ENCODE data around the gene MR1. TPM values are rescaled to one million over a fixed set of nuclear protein-coding genes. Genes with fewer than 3 reads are reported as not detected.

MR1 gene
- total and polyA plus RNA-seq, 9 of the 15 experiments (the other 6 are each of a cell fraction or from before 2014, with no cell fraction given), result 9.7 to 21.7 (median 15.6) TPM

GRCh38 chr1:181076852-181077251 is 43.1 kb downstream of the MR1 start:
- Histone ChIP-seq H3K4me2 (ENCODE audit: insufficient read depth, low read length) (no peak overlapping the region), H3K4me3 (no peak overlapping the region), H4K20me1 (replicated peaks; ENCODE audit: control insufficient read depth, insufficient read depth, low read length) (no peaks in the 10 kb centered on the region), H3K27ac (ENCODE audit: extremely low read depth, low read depth, low read length) (no peak overlapping the region), H3K9ac (ENCODE audit: insufficient read depth in 1 of 2, low read depth in 2 of 2, low read length in 2 of 2) (no peak overlapping the region), H3K79me2 (ENCODE audit: control insufficient read depth, insufficient read depth, low read length) (no peaks in the 10 kb centered on the region), H3K9me3 (replicated peaks; ENCODE audit: control insufficient read depth, insufficient read depth, low read depth, low read length) (no peaks in the 10 kb centered on the region), H3K4me1 (replicated peaks in 1 of 2; ENCODE audit: control insufficient read depth in 2 of 2, insufficient read depth in 2 of 2, low read length in 2 of 2) (no peaks in the 10 kb centered on the region), H2AFZ (ENCODE audit: low read depth, low read length) (no peak overlapping the region), H3K36me3 (ENCODE audit: control insufficient read depth, insufficient read depth, low read length) (no peaks in the 10 kb centered on the region), H3K27me3 (ENCODE audit: control insufficient read depth in 2 of 2, insufficient read depth in 2 of 2, low read length in 2 of 2) (peaks cover 4 to 15% of the 10 kb centered on the region in 2 experiments; a peak in 4 of 5 replicates), H3K9me1 (ENCODE audit: control insufficient read depth, insufficient read depth, low read length) (no peaks in the 10 kb centered on the region)
- intact Hi-C loops (cut with micrococcal nuclease) (no loop called here), in situ Hi-C loops (cut with MboI) (no loop called here)
- ChIA-PET CTCF (ENCODE audit: low intra/inter-chr PET ratio) (interaction anchor here (0.6 kb wide), 1 partner anchor 563 kb away, joined by 3 read pairs; no protein-coding TSS in a partner anchor), POLR2A (interaction anchor here (0.8 to 2.9 kb wide), 4 partner anchors 11 to 19 kb away, joined by 3 to 12 read pairs (median 6); partner anchors contain the start of gene IER5)
- DNase-seq (ENCODE audit: extremely low read depth in 1 of 4, low spot score in 3 of 4) (no peak), FAIRE-seq (no peak), ATAC-seq (no peak)
- WGBS (ENCODE audit: insufficient coverage, low coverage, missing lambda C conversion rate), result 0% methylated on average over 3 of the region's 3 CpGs
- no TSS peak for BruUV-seq (replicated peaks)
- TF ChIP-seq ZNF253 (CRISPR knock-in tag; conservative IDR thresholded peaks at IDR 0.05), result no peak
- TF ChIP-seq TRIM24 (IDR thresholded peaks at IDR 0.05), result no peak
- TF ChIP-seq ZNF316 (IDR thresholded peaks at IDR 0.05), result no peak
- no peak for TF ChIP-seq SRSF7 (optimal IDR thresholded peaks at IDR 0.05; ENCODE audit: low read depth, low read length)
- no peak for TF ChIP-seq CHCHD3 (CRISPR knock-in tag; IDR thresholded peaks at IDR 0.05)
- no peak for TF ChIP-seq ZNF277 (CRISPR knock-in tag; IDR thresholded peaks at IDR 0.05; ENCODE audit: borderline replicate concordance)
- TF ChIP-seq ATF1 (CRISPR knock-in tag; IDR thresholded peaks at IDR 0.05), result no peak
- TF ChIP-seq ATF1 (tag; IDR thresholded peaks at IDR 0.05), result no peak
- TF ChIP-seq NFE2L1 (tag; IDR thresholded peaks at IDR 0.05; ENCODE audit: borderline replicate concordance, low read depth), result no peak
- TF ChIP-seq SNRNP70 (optimal IDR thresholded peaks at IDR 0.05; ENCODE audit: low read depth, low read length), result no peak
- no peak for TF ChIP-seq JUND (IDR thresholded peaks at IDR 0.05; ENCODE audit: borderline replicate concordance, low read depth, low read length)
- TF ChIP-seq JUND (tag; IDR thresholded peaks at IDR 0.05; ENCODE audit: borderline replicate concordance, low read depth, low read length), result no peak
- no peak for TF ChIP-seq SFPQ (IDR thresholded peaks at IDR 0.05; ENCODE audit: low read depth, low read length)
- no peak for TF ChIP-seq ASH1L (IDR thresholded peaks at IDR 0.05; ENCODE audit: borderline replicate concordance, low read depth, partially characterized antibody)
- TF ChIP-seq HDAC6 (IDR thresholded peaks at IDR 0.05; ENCODE audit: low read depth, low read length), result no peak
- no peak for TF ChIP-seq NR0B1 (IDR thresholded peaks at IDR 0.05; ENCODE audit: partially characterized antibody)
- TF ChIP-seq ELF1 (tag; IDR thresholded peaks at IDR 0.05), result no peak
- no peak for TF ChIP-seq STAG1 (CRISPR knock-in tag; IDR thresholded peaks at IDR 0.05; ENCODE audit: borderline replicate concordance)
